ENCODE measurements around the gene SYNE2.

SYNE2 gene

DNA sequence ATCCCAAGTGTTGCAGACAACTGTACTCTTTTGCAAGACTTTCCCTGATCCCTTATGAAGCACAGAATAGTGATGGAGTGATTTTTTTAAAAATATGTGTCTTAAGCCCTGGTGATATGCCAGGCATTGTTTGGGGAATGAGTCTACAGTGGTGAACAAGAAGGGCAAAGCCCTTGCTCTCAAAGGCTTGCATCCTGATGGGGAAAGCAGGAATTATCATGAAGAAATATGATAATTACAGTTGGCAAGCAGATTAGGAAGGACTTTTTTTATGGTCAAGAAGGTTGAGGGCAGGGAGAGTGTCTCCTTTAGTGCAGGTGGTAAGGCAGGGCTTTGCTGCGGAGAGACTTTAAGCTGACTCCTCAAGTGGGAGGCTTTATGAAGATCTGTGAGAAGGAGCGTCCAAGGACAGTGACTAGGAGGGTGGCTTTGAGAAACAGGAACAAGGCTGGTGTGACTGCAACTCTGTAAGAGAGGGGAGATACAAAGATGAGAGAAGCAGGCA is 100.2 kb downstream of the SYNE2 start:
- DNase-seq, result no peak

DNA sequence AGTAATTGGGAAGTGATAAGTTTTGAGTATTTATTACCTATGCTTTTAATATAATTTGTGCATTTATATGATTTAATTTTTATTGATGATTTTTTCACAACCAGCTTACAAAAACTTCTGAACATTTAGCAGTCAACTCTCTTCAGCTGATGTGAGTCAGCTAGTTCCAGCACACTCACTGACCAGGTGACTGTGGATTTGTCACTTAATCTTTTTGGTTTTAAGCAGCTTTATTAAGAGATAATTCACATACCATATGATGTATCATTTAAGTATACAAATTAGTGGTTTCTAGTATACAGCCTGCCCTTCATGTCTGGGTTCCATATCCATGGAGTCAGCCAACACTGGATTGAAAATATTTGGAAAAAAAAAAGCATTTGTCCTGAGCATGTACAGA is 103.5 kb downstream of the SYNE2 start:
- no peak for DNase-seq

DNA sequence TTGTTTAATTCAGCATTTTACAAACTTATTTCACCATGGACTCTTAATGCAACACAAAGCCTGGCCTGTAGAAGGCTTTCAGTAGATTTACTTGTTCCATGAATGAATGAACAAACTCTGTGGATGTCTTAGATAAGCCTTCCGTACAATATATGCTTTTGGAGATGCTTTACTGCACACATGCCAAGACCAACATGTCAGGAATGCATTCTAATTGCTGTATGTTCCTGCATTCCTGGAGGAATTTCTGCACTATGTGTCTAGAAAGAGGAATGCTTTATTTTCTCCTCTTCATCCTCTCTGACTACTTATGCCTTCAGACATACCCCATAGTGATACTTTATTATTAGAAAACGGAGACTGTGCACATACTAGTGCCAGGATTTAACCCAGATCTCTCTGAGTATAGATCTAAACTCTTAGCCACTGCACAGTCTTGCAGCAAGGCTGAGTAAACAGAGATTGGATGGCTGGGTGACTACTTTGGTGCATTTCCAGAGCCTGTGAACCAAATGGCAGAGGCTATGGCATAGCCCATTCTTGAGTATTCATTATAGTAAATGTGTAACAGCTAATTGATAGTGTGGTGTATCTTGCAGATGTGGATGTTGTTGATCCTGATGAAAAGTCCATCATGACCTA is 108.2 kb downstream of the SYNE2 start:
- DNase-seq, result no peak

- DNase-seq, result no peak
Observed at GRCh38 chr14:63962906-63963305, 110.1 kb downstream of the SYNE2 start.

- DNase-seq, result no peak
Observed at GRCh38 chr14:63963439-63963838, 110.6 kb downstream of the SYNE2 start.

GRCh38 chr14:63964113-63964512 is 111.3 kb downstream of the SYNE2 start:
- DNase-seq, result no peak

DNA sequence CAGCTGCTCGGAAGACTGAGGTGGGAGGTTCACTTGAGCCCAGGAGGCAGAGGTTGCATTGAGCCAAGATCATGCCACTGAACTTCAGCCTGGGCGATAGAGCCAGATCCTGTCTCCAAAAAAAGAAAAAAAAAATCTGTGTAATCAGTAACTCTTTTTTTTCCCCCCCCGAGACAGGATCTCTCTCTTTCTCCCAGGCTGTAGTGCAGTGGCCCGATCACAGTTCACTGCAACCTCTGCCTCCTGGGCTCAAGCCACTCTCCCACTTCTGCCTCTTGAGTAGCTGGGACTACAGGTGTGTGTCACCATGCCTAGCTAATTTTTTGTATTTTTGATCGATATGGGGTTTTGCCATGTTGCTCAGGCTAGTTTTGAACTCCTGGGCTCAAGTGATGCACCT is 113.6 kb downstream of the SYNE2 start:
- DNase-seq, result no peak

GRCh38 chr14:63972323-63972932 is 119.6 kb downstream of the SYNE2 start:
- no peak for DNase-seq

GRCh38 chr14:63974176-63974575 is 121.4 kb downstream of the SYNE2 start:
- no peak for DNase-seq

DNA sequence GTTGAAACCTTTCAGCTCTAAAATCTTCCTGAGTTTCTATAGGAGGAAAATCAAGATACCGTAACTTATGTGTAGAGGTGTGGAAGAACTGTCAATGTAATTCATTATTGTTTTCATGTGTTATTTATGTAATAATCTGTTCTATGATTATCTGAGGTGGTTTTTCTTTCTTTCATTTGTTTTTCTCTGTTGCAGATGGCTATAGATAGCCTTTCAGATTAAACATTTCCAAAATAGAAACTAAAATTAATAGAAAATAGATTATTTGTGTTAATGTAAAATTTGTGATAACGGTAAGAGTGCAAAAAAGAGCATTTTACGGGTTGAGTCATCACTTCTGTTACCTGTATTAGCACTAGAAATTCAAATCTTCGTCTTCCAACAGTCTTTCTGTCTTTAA is 128.8 kb downstream of the SYNE2 start:
- DNase-seq, result no peak

- DNase-seq, result no peak
Observed at GRCh38 chr14:63982156-63982555, 129.4 kb downstream of the SYNE2 start.

DNA sequence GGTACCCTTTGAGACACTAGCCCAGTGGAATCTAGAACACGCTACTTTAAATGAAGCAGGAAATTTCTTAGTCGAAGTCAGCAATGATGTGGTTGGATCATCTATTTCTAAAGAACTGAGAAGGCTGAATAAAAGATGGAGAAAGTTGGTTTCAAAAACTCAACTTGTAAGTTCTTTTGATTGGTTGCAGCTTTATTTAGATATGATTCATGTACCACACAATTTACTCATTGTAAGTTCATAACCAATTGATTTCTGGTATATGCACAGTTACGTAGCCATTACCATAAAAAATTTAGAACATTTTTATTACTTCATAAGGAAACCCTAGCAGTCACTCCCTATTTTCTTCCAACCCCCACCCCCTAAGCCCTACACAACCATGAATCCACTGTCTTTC is 129.8 kb downstream of the SYNE2 start:
- DNase-seq, result no peak

GRCh38 chr14:63986789-63987533 is 134.2 kb downstream of the SYNE2 start:
- no peak for DNase-seq

GRCh38 chr14:63988579-63988978 is 135.8 kb downstream of the SYNE2 start:
- no peak for DNase-seq

- DNase-seq, result no peak
Observed at GRCh38 chr14:63991833-63992232, 139.0 kb downstream of the SYNE2 start.

DNA sequence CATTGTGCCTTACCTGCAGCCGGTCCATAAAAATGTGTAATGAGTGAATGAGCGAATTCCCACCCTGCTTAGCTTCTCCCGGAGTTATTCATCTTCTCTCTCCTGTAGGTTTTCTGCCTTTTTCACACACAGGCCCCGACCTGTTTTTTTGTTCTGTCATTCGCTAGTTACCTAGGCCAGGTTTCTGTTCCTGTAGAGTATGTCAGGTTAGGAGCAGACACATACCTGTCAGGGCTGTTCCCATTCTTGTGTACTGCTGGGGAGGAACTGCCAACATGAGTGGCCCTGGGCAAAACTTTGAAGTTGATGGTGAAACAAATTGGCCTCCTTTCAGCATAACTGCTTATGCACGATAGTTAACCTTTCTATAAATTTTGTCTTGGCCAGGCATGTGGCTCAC is 140.1 kb downstream of the SYNE2 start:
- DNase-seq, result no peak

DNA sequence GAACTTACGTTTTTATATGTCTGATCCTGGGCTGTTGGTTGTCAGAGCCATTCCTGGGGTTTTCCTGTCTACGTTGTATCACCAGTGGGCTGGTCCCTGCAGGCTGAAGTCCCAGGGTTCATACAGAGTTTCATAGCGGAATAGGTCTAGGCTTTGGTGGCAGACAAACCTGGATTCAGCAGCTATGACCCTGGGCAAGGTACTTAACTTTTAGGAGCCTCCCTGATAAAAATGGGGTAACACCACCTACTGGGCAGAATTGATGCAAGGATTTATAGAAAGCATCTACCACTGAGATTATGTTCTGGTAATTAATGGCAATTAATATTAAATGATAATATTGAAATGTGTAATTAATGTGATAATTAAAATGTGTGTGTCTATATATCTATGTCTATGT is 141.2 kb downstream of the SYNE2 start:
- DNase-seq, result no peak

- no peak for DNase-seq
Observed at GRCh38 chr14:63995285-63995684, 142.5 kb downstream of the SYNE2 start.

DNA sequence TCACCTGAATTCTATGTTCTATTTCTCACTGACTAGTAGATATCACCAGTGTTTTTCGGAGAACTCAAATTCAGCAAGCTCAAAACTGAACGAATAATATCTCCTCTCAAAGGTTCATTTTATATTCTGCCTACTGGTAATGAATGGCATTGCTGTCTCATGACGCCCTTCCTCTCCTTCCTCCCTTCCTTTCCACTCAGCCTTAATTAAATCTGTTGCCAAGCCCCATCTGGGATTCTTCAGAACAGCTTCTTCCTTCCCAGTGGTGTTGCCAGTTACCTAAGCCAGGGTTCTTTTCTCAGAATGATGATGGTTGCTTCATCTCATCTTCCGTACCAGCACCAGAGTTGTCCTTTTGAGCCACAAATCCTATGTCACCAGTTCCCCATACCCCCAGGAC is 143.2 kb downstream of the SYNE2 start:
- no peak for DNase-seq

DNA sequence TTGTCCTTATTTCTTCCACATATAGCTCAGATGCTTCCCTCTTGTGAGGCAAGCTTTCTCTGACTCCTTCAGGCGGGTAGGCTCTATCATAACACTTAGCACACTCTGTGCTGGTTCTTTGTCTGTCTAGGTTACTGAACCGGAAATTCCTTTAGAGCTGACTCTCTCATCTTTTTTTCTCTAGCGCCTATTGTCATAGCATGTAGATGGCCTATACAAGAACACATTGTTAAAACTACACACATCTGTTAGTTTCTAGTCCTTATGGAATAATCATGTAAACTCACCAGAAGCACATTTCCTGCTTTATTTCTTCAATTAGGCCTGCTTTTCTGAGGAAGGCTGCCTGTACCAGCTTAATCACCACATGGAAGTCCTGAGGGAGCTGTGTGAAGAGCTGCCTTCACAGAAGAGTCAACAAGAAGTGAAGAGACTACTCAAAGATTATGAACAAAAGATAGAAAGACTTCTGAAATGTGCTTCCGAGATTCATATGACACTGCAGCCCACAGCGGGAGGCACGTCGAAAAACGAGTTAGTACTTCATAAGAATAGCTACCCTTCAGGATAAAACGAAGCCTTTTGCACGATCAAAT is 143.9 kb downstream of the SYNE2 start:
- no peak for DNase-seq

GRCh38 chr14:64000749-64001148 is 147.9 kb downstream of the SYNE2 start:
- DNase-seq, result no peak

GRCh38 chr14:64005822-64006221 is 153.0 kb downstream of the SYNE2 start:
- DNase-seq, result no peak
